Bladder microvascular endothelial cell (primary cell): Measurements from ENCODE around the gene WDR77. TPM values are rescaled to one million over a fixed set of nuclear protein-coding genes. Genes with fewer than 3 reads are reported as not detected.

ENCODE experiments used
- total RNA-seq: library from RNA; depleted of rRNA; stranded (reverse); fragments of >200 nt; gene quantifications from 2 replicates; pipeline ENCODE4 v1.2.3, GENCODE V29; 2014

Gene WDR77
- 24.9 and 49.3 TPM in 2 replicates for total RNA-seq

GRCh38 chr1:111448918-111449702 lies at the start of gene WDR77, which contains the start of gene ATP5PB:
Gene WDR77 (minus strand): TSS chr1:111449256. CDS start chr1:111449169, 87 bp downstream.
Gene ATP5PB (plus strand): TSS chr1:111449464. CDS start chr1:111449542, 78 bp downstream.

Other genes with a start within 250 kb of the WDR77 start
- 0.49 and 3.1 TPM in 2 replicates for gene DENND2D, start 248.6 kb downstream of the WDR77 start, total RNA-seq
- gene CHI3L2, start 221.5 kb downstream of the WDR77 start, total RNA-seq, result not detected in 2 replicates
- gene CHIA, start 158.4 kb downstream of the WDR77 start, total RNA-seq, result not detected in 2 replicates
- gene OVGP1, start 21.5 kb downstream of the WDR77 start, total RNA-seq, result 0.32 and 0.94 TPM in 2 replicates
- gene ATP5PB, start 208 bp upstream of the WDR77 start, total RNA-seq, result 265 and 400 TPM in 2 replicates
- gene C1orf162, start 24.7 kb upstream of the WDR77 start, total RNA-seq, result 0.16 and 0.31 TPM in 2 replicates
- 0.16 TPM in 1 of 2 replicates, not detected in the other for gene ADORA3, start 54.4 kb upstream of the WDR77 start, total RNA-seq
- gene TMIGD3, start 54.4 kb upstream of the WDR77 start, total RNA-seq, result not detected in 2 replicates
- gene RAP1A, start 170.5 kb upstream of the WDR77 start, total RNA-seq, result 10.2 and 36.9 TPM in 2 replicates